GM20431 (cell line): ENCODE results near the gene PRUNE2.

Experiments
- in situ Hi-C: fragments of 300-500 bp; cut with MseI, MboI; formaldehyde crosslinking; loops from one replicate; pipeline ENCODE4 v1.15.0; 2020; ENCODE audit warnings: low sequenced_read_pairs; ENCODE audit not compliant: unreplicated experiment

The PRUNE2 gene

GRCh38 chr9:76592091-76592973 lies 313.6 kb downstream of the PRUNE2 start:
- in situ Hi-C loops: no loop called here

DNA sequence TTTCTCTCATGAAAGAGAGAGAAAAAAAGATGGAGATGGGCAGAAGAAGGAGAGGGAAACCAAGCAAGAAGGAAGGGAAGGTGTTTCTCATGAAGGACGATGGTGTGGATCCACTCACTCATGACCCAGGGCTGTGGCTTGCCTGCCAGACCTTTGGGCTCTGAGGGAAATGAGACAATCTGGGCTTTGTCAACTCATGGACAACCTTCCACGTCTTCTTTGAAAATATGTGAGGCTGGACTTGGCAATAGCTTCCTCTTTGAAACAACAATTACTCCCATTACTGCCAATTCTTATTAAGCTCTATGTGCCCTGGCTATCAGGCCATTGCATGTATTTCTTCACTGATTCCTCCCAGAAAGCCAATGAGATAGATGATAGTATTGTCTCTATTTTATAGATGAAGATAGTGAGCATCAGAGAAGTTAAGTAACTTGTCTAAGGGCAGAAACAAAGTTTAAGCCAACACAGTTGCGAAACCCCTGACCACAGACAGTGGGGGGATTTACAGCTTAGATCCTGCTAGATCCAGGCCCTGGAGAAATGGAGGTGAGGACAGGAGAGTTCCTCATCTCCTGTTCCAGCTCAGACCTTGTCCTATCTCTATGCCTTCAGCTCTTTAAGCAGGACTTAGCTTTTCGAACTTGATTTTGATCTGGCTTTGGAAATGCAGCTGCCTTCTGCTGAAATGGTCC lies 314.5 kb downstream of the PRUNE2 start:
- in situ Hi-C loops: no loop called here

DNA sequence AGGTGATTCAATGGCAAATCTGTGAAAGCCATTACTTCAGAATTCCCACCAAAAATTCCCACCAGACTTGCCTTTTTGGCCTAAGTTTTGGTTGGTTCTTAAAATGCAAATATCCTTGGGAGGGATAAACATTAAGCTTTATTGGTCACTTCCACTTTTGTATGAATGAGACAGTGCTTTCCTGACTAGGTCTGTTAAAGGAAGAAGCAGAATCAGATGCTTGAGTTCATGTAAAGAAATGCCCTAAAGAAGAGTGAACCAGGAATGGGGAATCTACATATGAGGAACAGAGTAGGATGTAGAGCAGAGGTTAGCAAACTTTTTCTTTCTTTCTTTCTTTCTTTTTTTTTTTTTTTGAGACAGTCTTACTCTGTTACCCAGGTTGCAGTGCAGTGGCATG lies 317.6 kb downstream of the PRUNE2 start:
- in situ Hi-C loops: no loop called here

GRCh38 chr9:76586390-76587314 lies 319.3 kb downstream of the PRUNE2 start:
- in situ Hi-C loops: no loop called here

GRCh38 chr9:76585487-76586389 lies 320.2 kb downstream of the PRUNE2 start:
- in situ Hi-C loops: no loop called here

- in situ Hi-C loops: no loop called here
These were observed 322.7 kb downstream of the PRUNE2 start for GRCh38 chr9:76583256-76583655.

DNA sequence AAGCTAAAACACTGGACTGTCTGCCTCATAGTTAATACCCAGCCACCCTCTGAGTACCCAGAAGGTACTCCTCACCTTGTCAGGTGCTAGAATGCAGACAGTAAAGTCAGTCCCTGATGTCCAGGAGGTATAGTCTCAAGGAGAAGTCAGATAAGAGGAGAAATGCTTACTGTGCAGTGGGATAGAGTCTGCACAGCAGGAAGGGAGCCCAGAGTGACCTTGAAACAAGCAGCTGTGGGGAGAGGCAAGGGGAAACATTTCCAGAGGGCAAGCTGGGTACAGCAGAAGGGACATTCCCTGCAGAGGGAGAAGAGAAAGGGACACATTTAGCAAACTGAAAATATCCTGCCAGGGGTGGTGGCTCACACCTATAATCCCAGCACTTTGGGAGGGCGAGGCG lies 324.2 kb downstream of the PRUNE2 start:
- in situ Hi-C loops: no loop called here

DNA sequence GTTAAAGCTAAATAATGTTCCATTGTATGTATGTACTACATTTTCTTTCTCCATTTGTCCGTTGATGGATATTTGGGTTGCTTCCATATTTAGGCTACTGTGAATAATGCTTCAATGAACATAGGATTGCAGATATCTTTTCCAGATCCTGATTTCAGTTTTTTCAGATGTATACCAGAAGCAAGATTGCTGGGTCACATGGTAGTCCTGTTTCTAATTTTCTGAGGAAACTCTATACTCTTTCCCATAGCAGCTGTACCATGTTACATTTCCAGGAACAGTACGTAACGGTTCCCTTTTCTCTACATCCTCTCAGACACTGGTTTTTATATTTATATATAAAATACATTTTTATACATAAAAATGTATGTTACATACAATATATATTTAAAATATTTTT lies 325.1 kb downstream of the PRUNE2 start:
- in situ Hi-C loops: no loop called here

GRCh38 chr9:76580188-76580587 lies 325.7 kb downstream of the PRUNE2 start:
- in situ Hi-C loops: no loop called here

- in situ Hi-C loops: no loop called here
These were observed 329.6 kb downstream of the PRUNE2 start for GRCh38 chr9:76576344-76576743.

- in situ Hi-C loops: no loop called here
These were observed 330.2 kb downstream of the PRUNE2 start for GRCh38 chr9:76575761-76576160.

GRCh38 chr9:76573905-76574760 lies 331.8 kb downstream of the PRUNE2 start:
- in situ Hi-C loops: no loop called here

GRCh38 chr9:76573408-76573807 lies 332.5 kb downstream of the PRUNE2 start:
- in situ Hi-C loops: no loop called here

DNA sequence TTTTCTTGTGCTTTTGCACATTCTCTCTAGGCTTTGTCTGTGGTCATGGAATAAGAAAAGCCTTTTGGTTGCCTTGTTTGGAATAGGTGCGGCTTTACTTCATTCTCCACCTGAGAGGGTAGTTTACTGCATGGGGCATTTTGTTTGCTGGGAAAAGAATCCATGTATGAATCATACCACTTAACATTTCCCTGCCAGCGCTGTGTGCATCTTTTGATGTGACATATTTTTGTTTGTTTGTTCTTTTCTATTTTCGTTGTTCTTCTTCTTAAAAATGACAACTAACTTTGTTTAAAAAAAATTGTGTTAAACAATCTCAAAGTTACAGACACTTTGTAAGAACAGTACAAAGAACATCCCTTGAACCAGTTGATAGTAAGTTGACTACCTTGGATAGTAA lies 333.8 kb downstream of the PRUNE2 start:
- in situ Hi-C loops: no loop called here

DNA sequence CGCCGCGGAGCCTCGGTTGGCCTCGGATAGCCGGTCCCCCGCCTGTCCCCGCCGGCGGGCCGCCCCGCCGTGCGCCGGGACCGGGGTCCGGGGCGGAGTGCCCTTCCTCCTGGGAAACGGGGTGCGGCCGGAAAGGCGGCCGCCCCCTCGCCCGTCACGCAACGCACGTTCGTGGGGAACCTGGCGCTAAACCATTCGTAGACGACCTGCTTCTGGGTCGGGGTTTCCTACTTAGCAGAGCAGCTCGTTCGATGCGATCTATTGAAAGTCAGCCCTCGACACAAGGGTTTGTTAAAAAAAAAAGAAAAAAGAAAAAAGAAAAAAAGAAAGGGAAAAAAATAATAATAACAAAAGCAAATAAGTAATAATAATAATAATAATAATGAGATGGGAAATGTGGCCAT lies 334.2 kb downstream of the PRUNE2 start:
- in situ Hi-C loops: no loop called here

GRCh38 chr9:76571288-76571687 lies 334.6 kb downstream of the PRUNE2 start:
- in situ Hi-C loops: no loop called here

DNA sequence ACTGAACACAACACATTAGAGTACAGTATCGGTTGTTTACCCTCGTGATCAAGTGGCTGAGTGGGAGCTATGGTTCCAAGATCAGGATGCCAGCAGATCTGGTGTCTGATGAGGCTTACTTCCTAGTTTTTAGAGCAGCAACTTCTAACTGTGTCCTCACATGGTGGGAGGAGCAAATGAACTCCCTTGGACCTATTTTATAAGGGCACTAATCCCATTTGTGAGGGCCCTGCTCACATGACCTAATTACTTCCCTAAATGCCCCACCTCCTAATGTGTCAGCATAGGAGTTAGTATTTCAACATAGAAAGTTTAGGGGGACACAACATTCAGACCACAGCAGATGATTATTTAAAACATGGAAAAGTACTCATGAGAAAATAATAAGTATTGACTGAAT lies 335.1 kb downstream of the PRUNE2 start:
- in situ Hi-C loops: no loop called here

GRCh38 chr9:76567086-76567485 lies 338.8 kb downstream of the PRUNE2 start:
- in situ Hi-C loops: no loop called here

- in situ Hi-C loops: no loop called here
These were observed 341.6 kb downstream of the PRUNE2 start for GRCh38 chr9:76564297-76564696.
